PC-9 (cell line): ENCODE data around the gene RYR1.

Source experiments
- EZH2 ChIP-seq: fragments of 200-600 bp; sonication (generic); IDR thresholded peaks from 2 replicates; pipeline ENCODE4 v1.8.0; 2017; ENCODE audit warnings: antibody characterized with exemption, low read depth
- TF ChIP-seq, protein P1 (sequence below): fragments of 200-600 bp; sonication (generic); conservative IDR thresholded peaks from 2 replicates; pipeline ENCODE4 v1.6.1; 2017; ENCODE audit warnings: mixed run types, antibody characterized with exemption, mild to moderate bottlenecking, moderate library complexity

DNA sequence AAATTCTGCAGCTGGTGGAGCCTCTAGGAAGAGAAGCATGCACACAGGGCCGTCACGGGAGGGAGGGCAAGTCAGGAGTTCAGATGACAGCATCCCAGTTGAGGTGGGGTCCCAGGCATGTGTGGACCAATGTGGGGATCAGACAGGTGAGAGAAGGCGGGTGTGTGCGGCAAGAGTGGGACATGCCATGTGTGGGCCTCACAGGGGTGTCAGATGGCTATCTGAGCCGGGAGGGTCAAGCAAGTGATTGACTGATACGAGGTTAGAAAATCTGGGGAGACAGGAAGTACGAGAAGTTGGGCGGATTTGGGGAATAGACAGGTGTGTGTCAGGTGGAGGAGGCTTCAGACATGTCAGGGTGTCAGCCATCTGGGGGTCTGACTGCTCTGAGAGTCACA is 16.3 kb upstream of the RYR1 start:
- TF ChIP-seq, protein P1, sequence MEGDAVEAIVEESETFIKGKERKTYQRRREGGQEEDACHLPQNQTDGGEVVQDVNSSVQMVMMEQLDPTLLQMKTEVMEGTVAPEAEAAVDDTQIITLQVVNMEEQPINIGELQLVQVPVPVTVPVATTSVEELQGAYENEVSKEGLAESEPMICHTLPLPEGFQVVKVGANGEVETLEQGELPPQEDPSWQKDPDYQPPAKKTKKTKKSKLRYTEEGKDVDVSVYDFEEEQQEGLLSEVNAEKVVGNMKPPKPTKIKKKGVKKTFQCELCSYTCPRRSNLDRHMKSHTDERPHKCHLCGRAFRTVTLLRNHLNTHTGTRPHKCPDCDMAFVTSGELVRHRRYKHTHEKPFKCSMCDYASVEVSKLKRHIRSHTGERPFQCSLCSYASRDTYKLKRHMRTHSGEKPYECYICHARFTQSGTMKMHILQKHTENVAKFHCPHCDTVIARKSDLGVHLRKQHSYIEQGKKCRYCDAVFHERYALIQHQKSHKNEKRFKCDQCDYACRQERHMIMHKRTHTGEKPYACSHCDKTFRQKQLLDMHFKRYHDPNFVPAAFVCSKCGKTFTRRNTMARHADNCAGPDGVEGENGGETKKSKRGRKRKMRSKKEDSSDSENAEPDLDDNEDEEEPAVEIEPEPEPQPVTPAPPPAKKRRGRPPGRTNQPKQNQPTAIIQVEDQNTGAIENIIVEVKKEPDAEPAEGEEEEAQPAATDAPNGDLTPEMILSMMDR: no peak
- TF ChIP-seq EZH2: no peak
